K562 (cell line): ENCODE data around the gene XPNPEP3. TPM values are rescaled to one million over a fixed set of nuclear protein-coding genes. Genes with fewer than 3 reads are reported as not detected.

Source experiments
- ATF7 ChIP-seq: fragments of 450-650 bp; IDR thresholded peaks from 2 replicates; pipeline ENCODE4 v1.7.1; 2014; ENCODE audit warnings: mild to moderate bottlenecking, moderate library complexity
- FOSL1 ChIP-seq: fragments of 200-800 bp; sonication (Bioruptor generic); conservative IDR thresholded peaks from 2 replicates; pipeline ENCODE4 v1.6.1; 2016; ENCODE audit warnings: missing genetic modification characterization, missing compliant biosample characterization
- GABPB1 ChIP-seq: sonication (generic); formaldehyde crosslinking; IDR thresholded peaks from 2 replicates; pipeline ENCODE4 v1.8.0; 2022; ENCODE audit warnings: mild to moderate bottlenecking, missing genetic modification reagents
- NELFE ChIP-seq: IDR thresholded peaks from 2 replicates; pipeline ENCODE4 v1.6.1; 2011; ENCODE audit warnings: mild to moderate bottlenecking; ENCODE audit not compliant: insufficient read depth, insufficient read length
- PHB2 ChIP-seq: fragments of 450-650 bp; IDR thresholded peaks from 2 replicates; pipeline ENCODE4 v1.6.1; 2017; ENCODE audit warnings: low read depth
- POLR2A ChIP-seq: fragments of 450-650 bp; conservative IDR thresholded peaks from 2 replicates; pipeline ENCODE4 v1.6.1; 2016
- TEAD4 ChIP-seq, 2 experiments: sonication (generic) in 1 of 2; formaldehyde crosslinking in 1 of 2; IDR thresholded peaks; 2 replicates each; pipeline versions ENCODE4 v1.6.1 to v1.8.0; 2012 to 2022; ENCODE audit warnings: borderline replicate concordance in 1 of 2, inconsistent platforms in 1 of 2, low read length in 1 of 2, mild to moderate bottlenecking in 1 of 2, missing genetic modification reagents in 1 of 2
- ZNF124 ChIP-seq: sonication (generic); formaldehyde crosslinking; IDR thresholded peaks from 2 replicates; pipeline ENCODE4 v1.8.1; 2022; ENCODE audit warnings: missing genetic modification reagents
- ZNF134 ChIP-seq: fragments of 250-450 bp; sonication (Bioruptor Pico); conservative IDR thresholded peaks from 2 replicates; pipeline ENCODE4 v1.4.0; 2020
- ZNF224 ChIP-seq: sonication (generic); formaldehyde crosslinking; IDR thresholded peaks from 2 replicates; pipeline ENCODE4 v1.8.0; 2022; ENCODE audit warnings: mild to moderate bottlenecking, missing genetic modification reagents
- polyA plus RNA-seq, 8 experiments: library from polyadenylated mRNA; depleted of rRNA in 4 of 8; stranded (reverse) in 5 of 8; unstranded in 3 of 8; fragments of >200 nt; fragmentation: Nextera tagmentation in 2 of 8; fragmentation: Illumina TruSeq in 1 of 8; extraction: Ambion mirVana in 2 of 8; extraction: Trizol in 1 of 8; gene quantifications; 2 replicates each; pipeline versions ENCODE4 v1.2.1 to v1.2.3, GENCODE V29; 2011 to 2014; ENCODE audit warnings: inconsistent platforms in 1 of 8, missing spikeins in 1 of 8
- total RNA-seq, 7 experiments: library from RNA; depleted of rRNA in 6 of 7; stranded (reverse); fragments of >200 nt in 6 of 7; fragmentation: Illumina TruSeq in 2 of 7; extraction: Trizol in 2 of 7; gene quantifications; 2 replicates each; pipeline versions ENCODE4 v1.2.1 to v1.2.3, GENCODE V29; 2011 to 2021; ENCODE audit warnings: low replicate concordance in 1 of 7
- TF ChIP-seq, protein P1 (sequence below): IDR thresholded peaks from 3 replicates; pipeline ENCODE4 v1.6.1; 2011; ENCODE audit warnings: borderline replicate concordance, mild to moderate bottlenecking; ENCODE audit not compliant: insufficient read length, insufficient read depth
- TF ChIP-seq, protein P2 (sequence below): fragments of 250-450 bp; sonication (Bioruptor Pico); IDR thresholded peaks from 2 replicates; pipeline ENCODE4 v1.4.0; 2020
- TF ChIP-seq, protein P3 (sequence below): fragments of 450-650 bp; IDR thresholded peaks from 2 replicates; pipeline ENCODE4 v1.7.0; 2016; ENCODE audit warnings: borderline replicate concordance
- TF ChIP-seq, protein P4 (sequence below): fragments of 450-650 bp; IDR thresholded peaks from 2 replicates; pipeline ENCODE4 v1.6.1; 2014; ENCODE audit warnings: low read depth, mild to moderate bottlenecking, moderate library complexity, borderline replicate concordance
- TF ChIP-seq, protein P5 (sequence below): fragments of 250-450 bp; sonication (Bioruptor Pico); IDR thresholded peaks from 2 replicates; pipeline ENCODE4 v1.4.0; 2020; ENCODE audit warnings: mild to moderate bottlenecking, moderate library complexity, borderline replicate concordance
- TF ChIP-seq, protein P6 (sequence below): sonication (generic); formaldehyde crosslinking; IDR thresholded peaks from 2 replicates; pipeline ENCODE4 v1.9.0; 2022; ENCODE audit warnings: mild to moderate bottlenecking, missing genetic modification reagents

XPNPEP3 gene
- total and polyA plus RNA-seq, 9 of the 15 experiments (the other 6 are each of a cell fraction or from before 2014, with no cell fraction given), result 9.1 to 22.6 (median 15.6) TPM

DNA sequence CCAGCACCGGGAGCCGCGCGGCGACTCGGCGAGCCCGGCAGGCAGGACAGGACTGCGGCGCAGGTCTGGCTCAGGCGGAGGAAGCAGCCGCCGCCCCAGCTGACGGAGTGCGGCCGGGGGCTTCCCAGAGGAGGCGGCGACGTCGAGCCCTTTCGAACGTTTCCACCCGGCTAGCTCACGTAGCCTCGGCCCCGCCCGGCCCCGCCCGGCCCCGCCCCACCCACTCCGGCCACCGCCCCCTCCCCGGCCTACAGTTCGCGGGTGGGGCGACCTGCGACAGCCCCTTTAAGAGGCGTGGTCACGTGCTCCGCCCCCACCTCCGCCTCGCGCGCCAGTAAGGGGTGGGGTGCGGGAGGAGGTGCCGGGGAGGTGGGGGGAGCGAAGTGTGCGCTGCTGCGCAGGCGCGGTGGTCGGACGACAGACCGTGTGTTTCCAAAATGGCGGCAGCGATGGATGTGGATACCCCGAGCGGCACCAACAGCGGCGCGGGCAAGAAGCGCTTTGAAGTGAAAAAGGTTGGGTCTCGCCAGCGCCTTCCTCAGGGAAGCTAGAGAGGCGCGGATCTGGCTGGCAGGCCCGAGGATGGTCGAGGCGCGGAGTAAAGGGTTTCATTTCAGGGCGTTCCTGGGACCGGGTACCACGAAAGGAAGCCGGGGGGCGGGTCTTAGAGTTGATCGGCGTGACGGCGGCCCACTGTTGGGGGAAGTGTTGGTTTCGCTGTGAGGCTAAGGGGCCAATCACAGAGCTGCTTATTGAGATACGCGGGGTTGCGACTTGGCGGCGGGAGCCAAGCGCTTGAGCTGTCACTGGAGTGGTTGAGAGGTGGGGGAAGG, 94.2 kb downstream of the XPNPEP3 start, which contains the start of gene RBX1 (continued):
- TF ChIP-seq, protein P1, sequence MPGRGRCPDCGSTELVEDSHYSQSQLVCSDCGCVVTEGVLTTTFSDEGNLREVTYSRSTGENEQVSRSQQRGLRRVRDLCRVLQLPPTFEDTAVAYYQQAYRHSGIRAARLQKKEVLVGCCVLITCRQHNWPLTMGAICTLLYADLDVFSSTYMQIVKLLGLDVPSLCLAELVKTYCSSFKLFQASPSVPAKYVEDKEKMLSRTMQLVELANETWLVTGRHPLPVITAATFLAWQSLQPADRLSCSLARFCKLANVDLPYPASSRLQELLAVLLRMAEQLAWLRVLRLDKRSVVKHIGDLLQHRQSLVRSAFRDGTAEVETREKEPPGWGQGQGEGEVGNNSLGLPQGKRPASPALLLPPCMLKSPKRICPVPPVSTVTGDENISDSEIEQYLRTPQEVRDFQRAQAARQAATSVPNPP, result no peak
- TF ChIP-seq, protein P2, sequence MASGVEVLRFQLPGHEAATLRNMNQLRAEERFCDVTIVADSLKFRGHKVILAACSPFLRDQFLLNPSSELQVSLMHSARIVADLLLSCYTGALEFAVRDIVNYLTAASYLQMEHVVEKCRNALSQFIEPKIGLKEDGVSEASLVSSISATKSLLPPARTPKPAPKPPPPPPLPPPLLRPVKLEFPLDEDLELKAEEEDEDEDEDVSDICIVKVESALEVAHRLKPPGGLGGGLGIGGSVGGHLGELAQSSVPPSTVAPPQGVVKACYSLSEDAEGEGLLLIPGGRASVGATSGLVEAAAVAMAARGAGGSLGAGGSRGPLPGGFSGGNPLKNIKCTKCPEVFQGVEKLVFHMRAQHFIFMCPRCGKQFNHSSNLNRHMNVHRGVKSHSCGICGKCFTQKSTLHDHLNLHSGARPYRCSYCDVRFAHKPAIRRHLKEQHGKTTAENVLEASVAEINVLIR (CRISPR knock-in tag), result 0 out of 2 replicates have a peak, but pooled peaks have one; percentile 4
- TF ChIP-seq, protein P3, sequence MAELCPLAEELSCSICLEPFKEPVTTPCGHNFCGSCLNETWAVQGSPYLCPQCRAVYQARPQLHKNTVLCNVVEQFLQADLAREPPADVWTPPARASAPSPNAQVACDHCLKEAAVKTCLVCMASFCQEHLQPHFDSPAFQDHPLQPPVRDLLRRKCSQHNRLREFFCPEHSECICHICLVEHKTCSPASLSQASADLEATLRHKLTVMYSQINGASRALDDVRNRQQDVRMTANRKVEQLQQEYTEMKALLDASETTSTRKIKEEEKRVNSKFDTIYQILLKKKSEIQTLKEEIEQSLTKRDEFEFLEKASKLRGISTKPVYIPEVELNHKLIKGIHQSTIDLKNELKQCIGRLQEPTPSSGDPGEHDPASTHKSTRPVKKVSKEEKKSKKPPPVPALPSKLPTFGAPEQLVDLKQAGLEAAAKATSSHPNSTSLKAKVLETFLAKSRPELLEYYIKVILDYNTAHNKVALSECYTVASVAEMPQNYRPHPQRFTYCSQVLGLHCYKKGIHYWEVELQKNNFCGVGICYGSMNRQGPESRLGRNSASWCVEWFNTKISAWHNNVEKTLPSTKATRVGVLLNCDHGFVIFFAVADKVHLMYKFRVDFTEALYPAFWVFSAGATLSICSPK, result no peak
- TF ChIP-seq, protein P4, sequence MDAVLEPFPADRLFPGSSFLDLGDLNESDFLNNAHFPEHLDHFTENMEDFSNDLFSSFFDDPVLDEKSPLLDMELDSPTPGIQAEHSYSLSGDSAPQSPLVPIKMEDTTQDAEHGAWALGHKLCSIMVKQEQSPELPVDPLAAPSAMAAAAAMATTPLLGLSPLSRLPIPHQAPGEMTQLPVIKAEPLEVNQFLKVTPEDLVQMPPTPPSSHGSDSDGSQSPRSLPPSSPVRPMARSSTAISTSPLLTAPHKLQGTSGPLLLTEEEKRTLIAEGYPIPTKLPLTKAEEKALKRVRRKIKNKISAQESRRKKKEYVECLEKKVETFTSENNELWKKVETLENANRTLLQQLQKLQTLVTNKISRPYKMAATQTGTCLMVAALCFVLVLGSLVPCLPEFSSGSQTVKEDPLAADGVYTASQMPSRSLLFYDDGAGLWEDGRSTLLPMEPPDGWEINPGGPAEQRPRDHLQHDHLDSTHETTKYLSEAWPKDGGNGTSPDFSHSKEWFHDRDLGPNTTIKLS, result peak; percentile 25; the same call in 1 of the 2 replicates
- TF ChIP-seq ZNF134 (CRISPR knock-in tag) (no peak), ZNF224 (CRISPR knock-in tag) (no peak), PHB2 (no peak), FOSL1 (tag) (no peak), GABPB1 (CRISPR knock-in tag) (peak; percentile 81), TEAD4 (IDR thresholded peaks at IDR 0.05; ENCODE audit: low read length) (no peak), TEAD4 (CRISPR knock-in tag; IDR thresholded peaks at IDR 0.05; ENCODE audit: borderline replicate concordance) (no peak), ZNF124 (CRISPR knock-in tag) (no peak), ATF7 (peak; percentile 33; the same call in 1 of the 2 replicates), POLR2A (peak; percentile 95), NELFE (no peak)
- TF ChIP-seq, protein P5, sequence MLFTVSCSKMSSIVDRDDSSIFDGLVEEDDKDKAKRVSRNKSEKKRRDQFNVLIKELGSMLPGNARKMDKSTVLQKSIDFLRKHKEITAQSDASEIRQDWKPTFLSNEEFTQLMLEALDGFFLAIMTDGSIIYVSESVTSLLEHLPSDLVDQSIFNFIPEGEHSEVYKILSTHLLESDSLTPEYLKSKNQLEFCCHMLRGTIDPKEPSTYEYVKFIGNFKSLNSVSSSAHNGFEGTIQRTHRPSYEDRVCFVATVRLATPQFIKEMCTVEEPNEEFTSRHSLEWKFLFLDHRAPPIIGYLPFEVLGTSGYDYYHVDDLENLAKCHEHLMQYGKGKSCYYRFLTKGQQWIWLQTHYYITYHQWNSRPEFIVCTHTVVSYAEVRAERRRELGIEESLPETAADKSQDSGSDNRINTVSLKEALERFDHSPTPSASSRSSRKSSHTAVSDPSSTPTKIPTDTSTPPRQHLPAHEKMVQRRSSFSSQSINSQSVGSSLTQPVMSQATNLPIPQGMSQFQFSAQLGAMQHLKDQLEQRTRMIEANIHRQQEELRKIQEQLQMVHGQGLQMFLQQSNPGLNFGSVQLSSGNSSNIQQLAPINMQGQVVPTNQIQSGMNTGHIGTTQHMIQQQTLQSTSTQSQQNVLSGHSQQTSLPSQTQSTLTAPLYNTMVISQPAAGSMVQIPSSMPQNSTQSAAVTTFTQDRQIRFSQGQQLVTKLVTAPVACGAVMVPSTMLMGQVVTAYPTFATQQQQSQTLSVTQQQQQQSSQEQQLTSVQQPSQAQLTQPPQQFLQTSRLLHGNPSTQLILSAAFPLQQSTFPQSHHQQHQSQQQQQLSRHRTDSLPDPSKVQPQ (CRISPR knock-in tag), result no peak
- TF ChIP-seq, protein P6, sequence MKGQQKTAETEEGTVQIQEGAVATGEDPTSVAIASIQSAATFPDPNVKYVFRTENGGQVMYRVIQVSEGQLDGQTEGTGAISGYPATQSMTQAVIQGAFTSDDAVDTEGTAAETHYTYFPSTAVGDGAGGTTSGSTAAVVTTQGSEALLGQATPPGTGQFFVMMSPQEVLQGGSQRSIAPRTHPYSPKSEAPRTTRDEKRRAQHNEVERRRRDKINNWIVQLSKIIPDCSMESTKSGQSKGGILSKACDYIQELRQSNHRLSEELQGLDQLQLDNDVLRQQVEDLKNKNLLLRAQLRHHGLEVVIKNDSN (CRISPR knock-in tag), result peak; percentile 93
